Neural cell (in vitro differentiated cells): ENCODE measurements around the gene CFHR2. TPM values are rescaled to one million over a fixed set of nuclear protein-coding genes. Genes with fewer than 3 reads are reported as not detected.

ENCODE experiments used
- H2AFZ ChIP-seq: fragments of 200-600, 300-800 bp; sonication (generic), shearing (Covaris generic); 2 replicates; pipeline ENCODE4 v1.6.0; 2014; ENCODE audit warnings: low read depth, mild to moderate bottlenecking, antibody characterized with exemption, low read length, moderate library complexity
- H3F3A ChIP-seq: fragments of 200-600 bp; shearing (Covaris generic); 2 replicates; pipeline ENCODE4 v1.6.1; 2016; ENCODE audit warnings: mild to moderate bottlenecking, moderate library complexity, mixed read lengths, antibody characterized with exemption, low read length; ENCODE audit not compliant: insufficient read depth, poor library complexity, severe bottlenecking
- H3K27ac ChIP-seq: fragments of 200-600, 300-800 bp; sonication (generic), shearing (Covaris generic); 2 replicates; pipeline ENCODE4 v1.5.1; 2014; ENCODE audit warnings: mild to moderate bottlenecking, low read length, moderate library complexity
- H3K27me3 ChIP-seq: fragments of 300-800, 200-600 bp; sonication (generic), shearing (Covaris generic); 2 replicates; pipeline ENCODE4 v1.6.0; 2014; ENCODE audit warnings: mild to moderate bottlenecking, low read depth, low read length, moderate library complexity; ENCODE audit not compliant: insufficient read depth
- H3K36me3 ChIP-seq: fragments of 300-800, 200-600 bp; sonication (generic), shearing (Covaris generic); 2 replicates; pipeline ENCODE4 v1.5.1; 2014; ENCODE audit warnings: mild to moderate bottlenecking, antibody characterized with exemption, low read length, moderate library complexity; ENCODE audit not compliant: insufficient read depth
- H3K4me2 ChIP-seq: fragments of 300-800, 200-600 bp; sonication (generic), shearing (Covaris generic); 2 replicates; pipeline ENCODE4 v1.6.0; 2014; ENCODE audit warnings: mild to moderate bottlenecking, low read length
- H3K4me3 ChIP-seq: fragments of 300-800, 200-600 bp; sonication (generic), shearing (Covaris generic); 2 replicates; pipeline ENCODE4 v1.5.1; 2014; ENCODE audit warnings: mild to moderate bottlenecking, low read length, moderate library complexity
- H3K79me2 ChIP-seq: fragments of 200-600 bp; shearing (Covaris generic); replicated peaks from 2 replicates; pipeline ENCODE4 v1.6.0; 2014; ENCODE audit warnings: mild to moderate bottlenecking, low read length, moderate library complexity; ENCODE audit not compliant: insufficient read depth
- H3K9ac ChIP-seq: fragments of 300-800, 200-600 bp; sonication (generic), shearing (Covaris generic); 2 replicates; pipeline ENCODE4 v1.6.1; 2016; ENCODE audit warnings: mild to moderate bottlenecking, low read length, mixed read lengths
- H3K9me2 ChIP-seq: fragments of 200-600 bp; shearing (Covaris generic); 2 replicates; pipeline ENCODE4 v1.6.1; 2016; ENCODE audit warnings: mild to moderate bottlenecking, low read length, mixed read lengths; ENCODE audit not compliant: insufficient read depth
- H3K9me3 ChIP-seq: fragments of 200-600, 300-800 bp; sonication (generic), shearing (Covaris generic); 2 replicates; pipeline ENCODE4 v1.6.1; 2016; ENCODE audit warnings: mild to moderate bottlenecking, mixed run types, low read length, moderate library complexity, mixed read lengths
- H4K20me1 ChIP-seq: fragments of 200-600 bp; shearing (Covaris generic); 2 replicates; pipeline ENCODE4 v1.6.1; 2016; ENCODE audit warnings: mild to moderate bottlenecking, mixed run types; ENCODE audit not compliant: insufficient read depth
- CTCF ChIP-seq: fragments of 450-650 bp; IDR thresholded peaks from 2 replicates; pipeline ENCODE4 v1.5.1; 2014; ENCODE audit warnings: antibody characterized with exemption, mild to moderate bottlenecking, moderate library complexity; ENCODE audit not compliant: poor library complexity, severe bottlenecking
- EP300 ChIP-seq: fragments of 450-650 bp; conservative IDR thresholded peaks from 2 replicates; pipeline ENCODE4 v1.6.1; 2014; ENCODE audit warnings: antibody characterized with exemption, mild to moderate bottlenecking, moderate library complexity; ENCODE audit not compliant: poor library complexity, severe bottlenecking
- EZH2 ChIP-seq: fragments of 200-600, 300-800 bp; shearing (Covaris generic), sonication (generic); IDR thresholded peaks from 2 replicates; pipeline ENCODE4 v1.6.1; 2014; ENCODE audit warnings: antibody characterized with exemption, low read length, borderline replicate concordance, mild to moderate bottlenecking; ENCODE audit not compliant: insufficient read depth, poor library complexity, severe bottlenecking
- MXI1 ChIP-seq: fragments of 450-650 bp; conservative IDR thresholded peaks from 2 replicates; pipeline ENCODE4 v1.6.1; 2014; ENCODE audit warnings: antibody characterized with exemption, mild to moderate bottlenecking; ENCODE audit not compliant: poor library complexity, severe bottlenecking
- POLR2AphosphoS5 ChIP-seq: IDR thresholded peaks from 2 replicates; pipeline ENCODE4 v1.6.1; 2012
- RAD21 ChIP-seq: fragments of 450-650 bp; conservative IDR thresholded peaks from 2 replicates; pipeline ENCODE4 v1.6.1; 2014; ENCODE audit warnings: antibody characterized with exemption, mild to moderate bottlenecking, moderate library complexity
- REST ChIP-seq: IDR thresholded peaks from 2 replicates; pipeline ENCODE4 v1.6.1; 2012; ENCODE audit warnings: borderline replicate concordance
- SMC3 ChIP-seq: fragments of 450-650 bp; conservative IDR thresholded peaks from 2 replicates; pipeline ENCODE4 v1.6.1; 2014; ENCODE audit warnings: antibody characterized with exemption, mild to moderate bottlenecking, moderate library complexity; ENCODE audit not compliant: poor library complexity
- TAF1 ChIP-seq: IDR thresholded peaks from 2 replicates; pipeline ENCODE4 v1.6.1; 2012; ENCODE audit warnings: low read depth
- polyA plus RNA-seq: library from polyadenylated mRNA; depleted of rRNA; stranded (reverse); fragments of >200 nt; gene quantifications from 2 replicates; pipeline ENCODE4 v1.2.3, GENCODE V29; 2014

Gene CFHR2
- polyA plus RNA-seq, 1 donor from 2014 or later = not detected

- Histone ChIP-seq H3K4me2 (no peak overlapping the region), H4K20me1 (no peaks in the 10 kb centered on the region), H2AFZ (no peak overlapping the region), H3K9ac (no peak overlapping the region), H3K9me2 (no peaks in the 10 kb centered on the region), H3K27me3 (no peaks in the 10 kb centered on the region), H3K4me3 (no peak overlapping the region), H3F3A (no peaks in the 10 kb centered on the region), H3K9me3 (no peaks in the 10 kb centered on the region), H3K79me2 (no peaks in the 10 kb centered on the region), H3K27ac (no peak overlapping the region), H3K36me3 (no peaks in the 10 kb centered on the region)
- TF ChIP-seq MXI1 (no peak), POLR2AphosphoS5 (no peak), TAF1 (no peak), SMC3 (no peak), EP300 (no peak), RAD21 (no peak), REST (no peak), CTCF (no peak), EZH2 (no peak)
These were observed 46.2 kb upstream of the CFHR2 start for GRCh38 chr1:196897158-196897828.

- Histone ChIP-seq H3K27me3 (no peaks in the 10 kb centered on the region), H3K79me2 (no peaks in the 10 kb centered on the region), H3K9me3 (no peaks in the 10 kb centered on the region), H3K9ac (no peak overlapping the region), H3K36me3 (no peaks in the 10 kb centered on the region), H3K4me2 (no peak overlapping the region), H3K4me3 (no peak overlapping the region), H3K9me2 (no peaks in the 10 kb centered on the region), H2AFZ (no peak overlapping the region), H3K27ac (no peak overlapping the region), H4K20me1 (no peaks in the 10 kb centered on the region), H3F3A (no peaks in the 10 kb centered on the region)
- TF ChIP-seq EZH2 = no peak
- no peak for TF ChIP-seq REST
- TF ChIP-seq CTCF = no peak
- no peak for TF ChIP-seq EP300
- TF ChIP-seq POLR2AphosphoS5 = no peak
These were observed 41.2 kb upstream of the CFHR2 start for GRCh38 chr1:196902344-196902743.
